SW 1271 (cell line): ENCODE data around the gene SLC22A23.
"Not testable (repeated sequence)": the region's sequence is repeated elsewhere in the genome, so short reads cannot be mapped to it uniquely, and the experiment has no call there.

Experiments
- DNase-seq, 2 experiments: peaks; one replicate each; lab custom pipeline; 2025; lab: John Stamatoyannopoulos, UW

SLC22A23 gene

DNA sequence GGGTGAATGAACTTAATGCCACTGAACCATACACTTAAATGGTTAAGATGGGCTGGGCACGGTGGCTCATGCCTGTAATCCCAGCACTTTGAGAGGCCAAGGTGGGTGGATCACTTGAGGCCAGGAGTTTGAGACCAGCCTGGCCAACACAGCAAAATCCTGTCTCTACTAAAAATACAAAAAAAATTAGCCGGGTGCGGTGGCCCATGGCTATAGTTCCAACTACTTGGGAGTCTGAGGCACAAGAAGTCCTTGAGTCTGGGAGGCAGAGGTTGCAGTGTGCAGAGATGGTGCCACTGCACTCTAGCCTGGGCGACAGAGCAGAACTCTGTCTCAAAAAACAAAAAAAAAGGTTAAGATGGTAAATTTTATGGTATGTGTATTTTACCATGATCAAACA, 71.7 kb downstream of the SLC22A23 start:
- DNase-seq: not testable (repeated sequence)

DNA sequence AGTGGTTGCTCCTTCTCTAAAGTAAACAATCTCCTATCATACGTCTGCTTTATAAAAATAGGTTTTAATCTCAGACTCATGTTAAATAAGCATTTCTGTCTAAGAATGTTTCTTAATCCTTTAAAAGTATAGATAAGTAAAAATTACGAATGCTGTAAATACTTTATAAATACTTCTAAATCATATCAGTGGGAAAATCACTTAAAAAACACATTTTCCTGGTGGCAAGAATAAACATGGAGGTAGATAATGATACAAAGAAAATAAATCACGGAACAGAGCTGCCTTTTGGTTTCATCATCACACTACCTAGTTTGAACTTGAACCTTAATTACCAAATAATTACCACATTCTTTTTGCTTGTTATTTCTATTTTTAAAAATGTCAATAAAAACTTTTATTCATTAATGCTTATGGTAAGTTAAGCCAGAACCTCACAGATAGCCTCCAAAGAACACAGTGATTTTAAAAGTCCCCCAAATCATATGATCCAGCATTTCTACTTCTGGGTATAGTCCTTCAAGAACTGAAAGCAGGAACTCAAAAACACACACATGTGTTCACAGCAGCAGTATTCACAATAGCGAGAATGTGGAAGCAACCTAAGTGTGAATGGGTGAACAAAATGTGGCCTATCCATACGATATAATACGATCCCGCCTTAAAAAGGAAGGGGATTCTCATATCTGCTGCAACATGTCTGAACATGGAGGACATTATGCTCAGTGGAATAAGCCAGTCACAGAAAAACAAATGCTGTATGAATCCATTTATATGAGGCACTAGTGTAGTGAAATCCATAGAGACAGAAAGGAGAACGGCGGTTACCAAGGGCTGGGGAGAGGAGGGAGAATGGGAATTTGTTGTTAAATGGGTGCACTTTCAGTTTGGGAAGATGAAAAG, 72.4 kb downstream of the SLC22A23 start:
- no peak for DNase-seq

DNA sequence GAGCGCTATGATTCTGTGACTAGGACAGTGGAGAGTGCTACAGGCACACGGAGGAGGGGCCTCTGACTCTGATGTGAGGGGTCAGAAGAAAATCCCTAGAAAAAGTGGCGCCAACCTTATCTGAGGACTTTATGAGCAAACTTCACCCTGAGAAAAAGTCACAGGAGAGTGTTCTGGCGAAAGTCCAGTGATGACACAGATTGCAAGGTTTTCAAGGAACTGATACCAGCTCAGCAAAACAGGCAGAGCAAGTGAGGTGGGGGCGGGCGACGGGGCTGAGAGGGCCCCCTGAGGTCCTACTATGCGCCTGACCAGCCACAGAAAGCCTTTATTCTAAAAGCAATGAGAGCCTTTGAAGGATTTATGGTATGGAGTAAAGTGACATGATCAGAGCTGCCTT, 73.3 kb downstream of the SLC22A23 start:
- DNase-seq: no peak

DNA sequence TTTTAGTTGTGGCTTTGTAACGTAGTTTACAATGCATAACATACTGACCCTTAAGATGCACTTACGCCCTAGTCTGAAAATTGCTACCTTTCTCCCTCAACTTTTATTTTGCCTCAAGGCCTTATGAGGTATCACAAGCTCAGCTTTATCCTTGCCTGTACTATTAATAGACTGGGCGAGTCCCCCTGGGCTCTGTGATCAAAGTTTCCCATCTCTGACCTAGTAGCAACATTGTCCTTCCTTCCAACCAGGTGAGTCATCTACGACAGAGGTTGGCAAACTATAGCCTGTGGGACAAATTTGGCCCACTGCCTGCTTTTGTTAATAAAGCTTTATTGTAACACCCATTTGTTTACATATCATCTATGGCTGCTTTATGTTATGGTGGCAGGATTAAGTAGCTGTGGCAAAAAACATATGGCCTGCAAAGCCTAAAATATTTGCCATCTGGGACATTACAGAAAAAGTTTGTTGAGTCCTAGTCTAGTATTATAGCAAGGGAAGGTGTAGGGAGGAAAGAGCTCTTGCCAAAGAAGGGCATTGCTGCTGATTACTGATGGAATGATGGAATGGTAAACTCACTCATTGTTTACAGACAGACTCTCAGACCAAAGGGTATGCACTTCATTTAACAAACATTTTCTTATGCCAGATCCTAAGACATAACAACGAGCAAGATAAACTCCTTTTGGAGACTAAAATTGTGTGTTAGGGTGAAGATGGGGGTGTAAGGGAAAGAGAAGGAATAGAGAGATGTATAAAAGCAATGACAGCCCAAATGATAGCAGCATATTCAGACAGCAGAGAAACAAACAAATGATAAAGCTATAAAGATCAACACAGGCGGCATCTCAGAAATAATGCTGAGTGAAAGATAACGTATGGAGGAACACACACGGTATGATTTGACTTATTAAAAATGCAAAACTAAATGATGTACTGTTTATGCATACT, 74.2 kb downstream of the SLC22A23 start:
- no peak for DNase-seq

DNA sequence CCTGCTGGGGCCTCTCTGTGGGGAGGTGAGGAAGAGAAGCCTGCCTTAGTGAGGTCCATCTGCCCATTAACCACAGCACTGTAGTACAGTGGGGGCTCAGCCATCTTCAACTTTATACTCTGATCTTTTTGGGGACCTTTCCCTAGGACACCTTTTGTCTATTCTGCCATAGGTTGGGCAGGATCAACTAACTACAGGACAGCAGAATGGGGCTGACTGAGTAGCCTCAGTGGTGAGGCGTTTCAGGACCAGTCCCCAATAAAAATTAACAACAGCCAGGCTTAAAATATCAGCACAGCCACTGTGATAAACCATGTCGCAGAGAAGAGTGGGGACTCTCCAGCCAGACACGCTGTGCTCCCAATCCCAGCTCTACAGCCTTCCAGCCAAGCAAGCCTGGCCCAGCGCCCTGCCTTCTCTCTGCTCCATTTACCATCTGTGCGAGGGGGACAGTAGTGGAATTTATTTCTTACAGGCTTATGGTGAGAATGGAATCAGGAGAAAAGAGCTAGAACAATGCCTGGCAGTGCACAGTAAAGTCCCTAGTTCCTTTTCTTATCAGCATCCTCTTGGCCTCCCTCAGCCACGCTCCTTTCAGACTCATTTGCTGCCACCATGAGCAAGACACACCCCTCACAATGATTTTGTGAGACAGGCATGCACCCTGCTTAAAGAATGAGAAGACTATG, 75.5 kb downstream of the SLC22A23 start:
- DNase-seq: no peak

DNA sequence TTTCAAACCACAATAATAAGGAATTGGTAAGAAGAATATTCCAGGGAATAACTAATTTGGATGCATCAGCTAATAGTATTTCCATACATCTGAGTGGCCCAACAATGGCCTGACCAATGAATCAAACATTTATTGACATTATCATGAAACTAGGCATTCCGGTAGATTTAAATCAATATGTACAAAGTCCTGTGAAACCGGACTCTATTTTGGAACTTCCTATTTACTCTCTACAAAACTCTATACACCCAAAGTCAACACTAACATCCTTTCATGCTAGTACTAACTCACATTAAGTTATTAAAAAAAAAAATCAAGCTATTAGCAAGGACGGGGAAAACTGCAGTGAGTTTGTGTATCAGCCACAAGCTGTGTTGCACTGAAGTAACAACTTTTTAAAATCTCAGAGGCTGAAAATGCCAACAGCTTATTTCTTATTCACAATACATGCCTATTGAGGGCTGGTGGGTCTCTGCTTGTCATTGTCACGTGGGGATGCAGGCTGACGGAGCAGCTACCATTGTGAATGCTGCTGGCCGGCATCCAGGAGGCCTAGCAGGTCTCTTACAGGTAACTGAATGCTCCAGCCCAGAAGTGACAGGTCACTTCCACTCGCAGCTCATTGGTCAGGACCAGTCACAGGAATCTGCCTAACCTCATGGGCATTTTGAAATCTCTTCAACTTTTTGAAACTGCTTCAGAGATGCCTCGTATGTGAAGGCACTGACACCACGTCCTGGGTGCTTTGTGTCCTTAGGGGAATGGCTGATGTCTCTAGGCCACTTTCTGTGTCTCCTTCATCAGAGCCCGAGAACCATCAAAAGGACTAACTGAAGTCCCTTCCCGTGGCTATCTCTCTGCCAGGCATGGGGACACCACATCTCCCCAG, 76.3 kb downstream of the SLC22A23 start:
- DNase-seq: no peak

DNA sequence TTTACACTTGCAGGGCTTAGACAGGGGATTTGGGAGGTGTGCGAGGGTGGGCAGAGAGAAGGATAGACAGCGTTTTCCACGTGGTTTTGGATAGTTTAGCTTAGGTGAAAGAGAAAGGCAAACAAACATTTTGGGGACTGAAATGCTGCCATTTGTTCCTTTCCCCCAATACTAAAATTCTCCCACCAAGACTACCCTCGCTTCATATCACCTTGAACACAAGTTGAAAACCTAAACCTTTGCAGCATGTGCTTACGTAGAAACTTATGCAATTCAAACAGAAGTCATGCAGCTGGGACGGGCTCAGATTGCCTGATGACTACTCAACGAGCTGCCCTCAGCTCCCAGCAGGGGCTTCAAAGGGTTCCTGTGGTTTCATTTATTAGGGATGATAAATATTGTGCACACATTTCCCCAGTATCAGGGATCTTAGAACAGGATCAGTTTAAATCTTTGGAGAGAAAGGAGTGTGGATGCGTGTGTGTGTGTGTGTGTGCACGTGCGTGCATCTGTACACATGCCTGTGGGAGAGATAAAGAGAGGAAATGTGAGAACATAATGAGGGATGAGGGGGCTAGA, 77.3 kb downstream of the SLC22A23 start:
- DNase-seq: no peak

DNA sequence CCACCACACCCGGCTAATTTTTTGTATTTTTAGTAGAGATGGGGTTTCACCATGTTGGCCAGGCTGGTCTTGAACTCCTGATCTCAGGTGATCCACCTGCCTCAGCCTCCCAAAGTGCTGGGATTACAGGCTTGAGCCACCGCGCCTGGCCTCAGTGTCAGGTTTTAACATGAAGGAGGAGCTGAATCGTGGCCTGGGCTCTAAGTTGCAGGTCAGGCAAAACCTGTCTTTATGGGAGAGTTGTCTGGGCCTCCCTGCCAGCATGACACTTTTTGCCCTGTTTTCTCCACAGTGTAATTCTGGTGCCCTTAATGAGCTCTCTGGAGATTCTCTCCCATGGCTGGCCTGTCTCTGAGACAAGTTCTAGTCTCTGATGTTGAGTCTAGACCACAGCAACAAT, 78.0 kb downstream of the SLC22A23 start:
- not testable (repeated sequence) for DNase-seq

DNA sequence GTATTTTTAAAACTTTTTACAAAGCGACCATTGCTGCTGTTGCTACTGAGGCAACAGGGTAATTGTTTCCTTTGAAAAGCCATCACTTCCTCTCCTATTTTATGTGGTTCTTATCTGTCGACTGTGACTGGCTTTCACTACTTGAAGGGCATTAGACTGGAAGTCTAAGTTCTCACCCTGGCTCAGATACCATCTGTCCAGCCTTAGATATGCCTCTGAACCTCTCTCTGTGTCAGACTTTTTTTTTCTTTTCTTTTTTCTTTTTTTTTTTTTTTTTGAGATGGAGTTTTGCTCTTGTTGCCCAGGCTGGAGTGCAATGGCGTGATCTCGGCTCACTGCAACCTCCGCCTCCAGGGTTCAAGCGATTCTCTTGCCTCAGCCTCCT, 78.5 kb downstream of the SLC22A23 start:
- not testable (repeated sequence) for DNase-seq

DNA sequence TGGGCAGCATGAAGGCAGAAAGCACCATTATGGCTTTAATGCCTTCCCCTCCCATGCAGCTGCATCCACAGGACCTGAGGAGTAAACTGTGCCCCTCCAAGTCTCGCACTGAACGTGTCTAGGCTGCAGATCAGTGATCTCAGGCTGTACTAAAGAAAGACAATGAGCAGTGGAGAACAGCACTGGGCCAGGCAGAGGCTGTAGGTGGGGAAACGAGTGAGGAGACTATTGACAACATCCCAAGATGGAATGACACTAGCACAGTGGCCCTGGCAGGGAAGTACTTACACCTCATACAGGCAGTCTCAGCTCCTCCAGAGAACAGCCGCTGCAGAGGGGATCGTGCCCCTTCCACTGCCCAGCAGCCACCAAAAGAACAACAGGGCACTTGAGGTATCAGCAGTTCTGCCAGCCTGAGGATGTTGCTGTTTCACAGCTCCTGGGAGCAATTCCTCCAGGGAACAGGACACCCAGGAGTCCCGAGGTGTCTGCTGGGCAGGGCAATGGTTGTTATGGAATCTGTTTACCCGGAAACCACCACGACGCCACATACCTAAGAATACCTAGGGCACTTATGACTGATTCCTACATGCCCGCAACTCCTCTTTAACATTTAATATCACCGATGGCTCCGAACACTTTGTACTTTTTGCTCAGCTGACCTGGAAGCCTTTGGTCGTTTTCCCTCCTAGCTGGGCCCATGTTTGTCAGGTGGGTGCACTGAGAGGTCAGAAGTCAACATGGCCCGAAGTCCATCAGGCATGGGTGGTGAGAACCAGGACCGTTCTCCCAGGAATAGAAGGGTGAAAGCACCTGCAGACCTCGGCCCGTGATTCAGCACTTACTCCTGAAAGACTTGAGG, 79.1 kb downstream of the SLC22A23 start:
- DNase-seq: no peak

DNA sequence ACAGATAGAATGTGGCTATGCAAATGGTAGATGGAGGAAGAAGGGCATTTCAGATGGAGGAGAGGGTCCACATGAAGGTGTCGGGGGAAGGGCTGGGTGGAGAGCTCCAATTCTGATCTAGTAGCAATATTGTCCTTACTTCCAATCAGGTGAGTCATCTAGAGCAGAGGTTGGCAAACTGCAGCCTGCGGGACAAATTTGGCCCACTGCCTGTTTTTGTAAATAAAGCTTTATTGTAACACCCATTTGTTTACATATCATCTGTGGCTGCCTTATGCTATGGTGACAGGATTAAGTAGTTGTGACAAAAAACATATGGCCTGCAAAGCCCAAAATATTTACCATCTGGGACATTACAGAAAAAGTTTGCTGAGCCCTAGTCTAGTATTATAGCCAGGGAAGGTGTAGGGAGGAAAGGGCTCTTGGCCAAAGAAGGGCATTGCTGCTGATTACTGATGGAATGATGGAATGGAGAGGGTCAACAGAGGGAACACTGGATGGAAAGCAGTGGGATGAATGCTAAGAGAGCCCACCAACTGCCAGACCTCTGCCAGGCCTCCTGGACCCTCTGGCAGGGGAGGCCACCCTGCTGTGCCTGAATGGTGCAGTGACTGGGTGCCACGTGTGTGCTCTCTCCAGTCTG, 79.8 kb downstream of the SLC22A23 start:
- DNase-seq: no peak

DNA sequence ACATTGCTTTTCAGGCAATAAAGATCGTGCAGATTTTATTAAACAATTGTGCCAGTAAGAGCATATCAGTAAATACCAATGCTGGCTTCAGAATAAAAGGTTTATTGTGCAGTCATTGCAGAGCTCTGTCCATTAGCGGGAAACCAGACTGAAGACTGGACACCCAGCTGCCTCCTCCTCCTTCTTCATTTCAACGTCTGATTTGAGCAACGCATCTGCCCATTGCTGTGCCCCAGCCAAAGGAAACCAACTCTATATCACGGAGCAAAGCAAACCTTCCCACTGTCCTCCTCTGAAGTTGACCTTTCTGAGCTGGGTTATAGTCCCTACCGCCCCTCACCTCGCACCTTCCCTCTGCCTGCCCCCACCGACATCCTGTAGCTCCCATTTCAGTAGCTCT, 80.8 kb downstream of the SLC22A23 start:
- no peak for DNase-seq

DNA sequence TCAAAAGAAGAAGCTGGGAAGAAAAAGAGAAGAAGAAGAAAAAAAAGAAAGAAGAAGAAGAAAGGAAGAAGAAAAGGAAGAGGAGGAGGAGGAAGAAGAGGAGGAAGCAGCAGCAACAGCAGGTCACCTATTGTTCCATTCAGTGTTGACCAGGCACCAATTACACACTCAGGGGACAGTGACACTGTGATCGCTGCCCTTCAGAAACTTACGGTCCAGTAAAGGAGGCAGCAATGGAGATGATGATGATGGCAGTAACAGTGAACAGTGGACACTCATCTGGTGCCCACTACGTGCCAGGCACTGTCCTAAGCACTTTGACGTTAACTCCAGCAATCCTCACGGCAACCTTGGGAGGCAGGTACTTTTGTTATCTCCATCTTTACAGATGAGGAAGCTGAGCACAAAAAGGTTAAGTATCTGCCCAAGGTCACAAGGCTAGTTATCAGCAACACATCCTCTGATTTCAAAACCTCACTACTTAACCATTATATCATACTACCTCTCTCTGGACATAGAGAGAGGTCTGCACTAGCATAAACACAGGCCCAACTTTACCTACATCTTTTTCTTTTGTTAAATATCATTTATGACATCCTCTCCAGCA, 83.2 kb downstream of the SLC22A23 start:
- DNase-seq: no peak

DNA sequence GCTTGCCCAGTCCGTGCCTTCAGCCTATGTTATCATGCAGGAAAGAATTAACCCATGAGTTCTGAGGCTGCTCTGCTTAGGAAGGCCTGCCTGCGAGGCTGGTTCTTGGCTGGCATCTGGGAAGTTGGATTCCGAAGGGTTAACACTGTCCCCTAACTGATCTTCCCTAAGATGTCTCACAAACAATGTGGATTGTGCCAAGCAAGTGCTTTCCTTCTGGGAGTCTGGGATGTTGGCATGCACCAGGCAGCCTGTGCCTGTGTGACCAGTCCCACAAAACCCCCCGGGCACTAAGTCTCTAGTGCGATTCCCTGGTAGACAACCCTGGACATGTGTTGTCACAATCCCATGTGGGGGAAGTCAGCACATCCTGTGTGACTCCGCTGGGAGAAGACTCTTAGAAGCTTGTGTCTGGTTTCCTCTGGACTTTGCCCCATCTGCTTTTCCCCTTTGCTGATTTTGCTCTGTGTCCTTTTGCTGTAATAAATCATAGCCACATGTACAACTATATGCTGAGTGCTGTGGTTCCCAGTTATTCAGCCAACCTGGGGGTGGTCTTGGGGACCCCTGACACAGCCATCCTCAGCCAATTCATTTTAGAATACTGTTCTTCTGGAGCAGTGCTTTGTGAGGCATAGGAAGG, 83.8 kb downstream of the SLC22A23 start:
- no peak for DNase-seq

DNA sequence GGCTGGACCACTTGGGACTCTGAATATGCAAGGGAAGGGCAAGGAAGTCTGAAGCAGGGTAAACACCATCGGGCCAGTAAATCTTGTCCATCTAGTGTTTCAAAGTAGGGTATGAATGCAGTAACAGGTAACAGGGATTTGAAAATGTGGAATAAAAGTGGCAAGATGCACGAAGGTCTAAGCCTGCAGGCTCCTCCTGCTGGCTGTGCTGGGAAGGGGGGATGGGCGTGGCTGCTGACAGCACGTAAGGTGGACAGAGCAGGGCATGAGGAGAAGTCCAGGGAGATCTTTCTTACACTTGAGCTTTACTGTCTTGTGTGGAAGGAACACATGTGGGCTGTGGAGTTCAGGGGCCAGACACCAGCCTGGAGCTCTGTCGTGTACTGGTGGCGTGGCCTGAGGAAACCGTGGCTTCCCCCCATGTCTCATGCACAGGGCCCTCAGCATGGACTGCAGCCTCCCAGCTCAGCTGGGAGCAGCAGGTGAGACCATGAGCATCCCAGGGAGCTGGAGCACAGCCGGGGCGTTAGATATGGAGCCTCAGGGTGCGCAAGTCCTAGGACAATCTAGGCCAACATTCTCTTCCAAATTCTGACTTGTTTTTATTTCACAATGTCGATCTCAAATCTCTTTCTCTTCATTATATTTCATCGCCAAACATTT, 84.5 kb downstream of the SLC22A23 start:
- DNase-seq: no peak

DNA sequence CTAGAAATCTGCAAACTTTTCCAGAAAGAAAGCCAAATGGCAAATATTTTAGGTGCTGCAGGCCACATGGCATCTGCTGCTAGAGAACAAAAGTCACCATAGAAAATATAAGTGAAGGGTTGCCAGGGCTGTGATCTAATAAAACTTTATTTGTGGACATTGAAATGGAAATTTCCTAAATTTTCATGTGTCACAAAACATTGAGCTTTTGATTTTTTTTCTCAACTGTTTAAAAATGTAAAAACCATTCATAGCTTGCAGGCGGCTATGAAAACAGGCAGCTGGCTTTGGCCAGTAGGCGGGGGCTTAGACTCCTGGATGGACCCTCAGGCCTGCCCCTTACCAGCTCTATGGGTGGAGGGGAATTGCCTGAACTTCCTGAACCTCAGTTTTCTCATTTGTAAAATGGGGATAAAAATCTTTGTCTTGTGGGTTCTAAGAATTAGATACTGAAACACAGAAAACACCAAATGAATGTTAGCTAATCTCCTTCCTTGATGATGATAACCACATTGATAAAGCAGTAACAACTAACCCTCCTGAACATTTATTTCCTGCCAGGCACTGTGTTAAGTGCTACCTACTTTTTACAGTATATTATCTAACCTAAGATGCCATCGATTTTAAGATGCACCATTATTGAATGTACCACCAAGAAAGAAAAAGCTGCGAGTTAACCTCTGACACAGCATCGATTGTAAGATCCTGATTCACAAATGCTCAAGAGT, 85.5 kb downstream of the SLC22A23 start:
- no peak for DNase-seq
